ENCODE data around the gene HOXA9.
A peak's percentile ranks its signal among the peaks of the same experiment; 100 is the strongest.

Gene HOXA9

GRCh38 chr7:27173511-27173955 is 8.2 kb upstream of the HOXA9 start:
- DNase-seq, result no peak
- no peak for TF ChIP-seq POLR2A (IDR thresholded peaks at IDR 0.05; ENCODE audit: low read length)
- no peak for TF ChIP-seq GATA1 (IDR thresholded peaks at IDR 0.05; ENCODE audit: low read depth, low read length)

- no peak for DNase-seq
- TF ChIP-seq POLR2A (IDR thresholded peaks at IDR 0.05; ENCODE audit: low read length) (no peak), GATA1 (IDR thresholded peaks at IDR 0.05; ENCODE audit: low read depth, low read length) (no peak)
Observed at GRCh38 chr7:27172823-27173510, 7.6 kb upstream of the HOXA9 start.

DNA sequence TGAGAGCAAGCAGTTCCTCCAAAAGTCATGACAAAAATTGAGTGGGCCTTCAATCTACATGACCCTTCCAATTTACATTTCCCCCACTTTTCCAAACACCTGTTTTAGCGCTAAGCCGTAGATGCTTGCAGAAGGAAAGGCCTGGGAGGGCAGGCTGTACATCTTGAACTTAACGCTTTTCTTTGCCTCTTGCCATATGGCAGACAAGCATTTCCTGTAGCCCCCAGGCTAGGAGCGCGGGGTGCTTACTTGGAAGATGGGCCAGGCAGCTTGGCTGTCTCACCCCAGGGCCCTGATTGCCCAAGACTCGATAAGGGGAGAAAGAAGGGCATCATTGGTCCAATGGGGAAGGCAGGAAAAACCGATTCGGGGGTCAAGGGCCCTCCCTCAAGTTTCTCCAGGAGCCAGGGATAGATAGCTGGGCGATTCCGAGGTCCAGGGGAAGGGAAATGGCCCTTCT is 7.0 kb upstream of the HOXA9 start:
- TF ChIP-seq GATA1 (IDR thresholded peaks at IDR 0.05; ENCODE audit: low read depth, low read length) (no peak), POLR2A (IDR thresholded peaks at IDR 0.05; ENCODE audit: low read length) (no peak)
- DNase-seq, result no peak

DNA sequence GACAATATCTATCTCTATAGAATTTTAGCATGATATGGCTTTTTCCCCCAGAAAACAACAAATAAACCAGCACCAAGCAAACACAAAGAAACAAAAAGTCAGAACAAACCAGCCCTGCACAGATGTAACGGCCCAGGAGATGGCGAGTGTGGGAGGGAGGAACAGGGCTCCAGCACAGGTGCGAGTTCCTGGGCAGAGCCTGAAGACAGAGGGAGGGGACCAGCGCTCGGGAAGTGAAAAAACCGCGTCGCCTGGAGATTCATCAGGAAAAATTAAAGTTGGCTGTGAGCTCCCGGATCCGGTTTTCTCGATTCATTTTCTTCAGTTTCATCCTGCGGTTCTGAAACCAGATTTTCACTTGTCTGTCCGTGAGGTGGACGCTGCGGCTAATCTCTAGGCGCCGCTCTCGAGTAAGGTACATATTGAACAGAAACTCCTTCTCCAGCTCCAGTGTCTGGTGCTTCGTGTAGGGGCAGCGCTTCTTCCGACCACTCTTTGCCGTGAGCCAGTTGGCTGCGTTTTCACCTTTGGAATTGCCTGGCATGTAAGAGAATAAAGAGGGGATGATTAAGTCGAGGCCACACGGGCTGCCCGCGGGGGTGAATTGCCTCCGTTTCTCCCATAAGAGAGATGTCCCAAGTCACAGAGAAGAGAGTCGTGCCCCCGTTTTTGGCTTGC is 6.4 kb upstream of the HOXA9 start:
- no peak for TF ChIP-seq POLR2A (IDR thresholded peaks at IDR 0.05; ENCODE audit: low read length)
- no peak for TF ChIP-seq GATA1 (IDR thresholded peaks at IDR 0.05; ENCODE audit: low read depth, low read length)
- DNase-seq, result no peak

GRCh38 chr7:27171325-27171636 is 5.9 kb upstream of the HOXA9 start:
- no peak for DNase-seq
- TF ChIP-seq GATA1 (IDR thresholded peaks at IDR 0.05; ENCODE audit: low read depth, low read length) (no peak), POLR2A (IDR thresholded peaks at IDR 0.05; ENCODE audit: low read length) (no peak)

- TF ChIP-seq POLR2A (IDR thresholded peaks at IDR 0.05; ENCODE audit: low read length) (no peak), GATA1 (IDR thresholded peaks at IDR 0.05; ENCODE audit: low read depth, low read length) (no peak)
- DNase-seq, result no peak
Observed at GRCh38 chr7:27170426-27171324, 5.3 kb upstream of the HOXA9 start.

GRCh38 chr7:27169658-27170425 is 4.5 kb upstream of the HOXA9 start:
- DNase-seq, result no peak
- TF ChIP-seq POLR2A (IDR thresholded peaks at IDR 0.05; ENCODE audit: low read length), result no peak
- no peak for TF ChIP-seq GATA1 (IDR thresholded peaks at IDR 0.05; ENCODE audit: low read depth, low read length)

DNA sequence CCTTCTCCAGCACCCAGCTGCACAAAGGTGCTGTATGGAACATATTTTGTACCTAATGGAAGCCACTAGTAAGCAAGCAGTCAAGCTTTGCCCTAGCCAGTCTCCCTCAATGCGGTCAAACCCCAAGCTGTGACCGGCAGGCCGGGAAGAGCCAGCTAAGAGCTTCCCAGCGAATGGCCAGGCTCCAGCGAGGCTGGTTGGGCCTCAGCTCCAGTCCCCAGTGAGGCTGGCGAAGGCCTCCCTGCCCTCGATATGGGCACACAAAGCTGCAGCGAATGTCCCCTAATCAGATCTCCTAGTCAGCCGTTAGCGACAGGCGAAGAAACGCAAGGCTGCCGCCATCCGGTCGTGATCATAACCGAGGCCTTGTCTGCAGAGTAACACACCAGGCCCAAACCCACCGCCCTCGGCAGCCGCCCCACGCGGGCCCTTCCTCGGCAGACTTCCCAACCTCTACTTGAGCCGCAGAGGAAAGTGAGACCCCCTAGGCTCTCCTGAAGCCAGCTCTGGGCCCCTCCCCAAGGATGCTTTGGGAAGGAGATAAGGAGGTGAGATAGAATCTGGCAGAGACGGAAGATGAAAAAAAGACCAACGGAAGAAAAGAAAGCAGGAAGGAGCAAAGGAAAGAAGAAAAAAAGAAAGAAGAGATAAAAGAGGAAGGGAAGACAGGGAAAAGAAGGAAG is 3.1 kb upstream of the HOXA9 start:
- TF ChIP-seq POLR2A (IDR thresholded peaks at IDR 0.05; ENCODE audit: low read length) (no peak), GATA1 (IDR thresholded peaks at IDR 0.05; ENCODE audit: low read depth, low read length) (no peak)
- peak; percentile 35 to 48 for DNase-seq

- TF ChIP-seq GATA1 (IDR thresholded peaks at IDR 0.05; ENCODE audit: low read depth, low read length) (no peak), POLR2A (IDR thresholded peaks at IDR 0.05; ENCODE audit: low read length) (no peak)
- no peak for DNase-seq
Observed at GRCh38 chr7:27167916-27168264, 2.6 kb upstream of the HOXA9 start.

DNA sequence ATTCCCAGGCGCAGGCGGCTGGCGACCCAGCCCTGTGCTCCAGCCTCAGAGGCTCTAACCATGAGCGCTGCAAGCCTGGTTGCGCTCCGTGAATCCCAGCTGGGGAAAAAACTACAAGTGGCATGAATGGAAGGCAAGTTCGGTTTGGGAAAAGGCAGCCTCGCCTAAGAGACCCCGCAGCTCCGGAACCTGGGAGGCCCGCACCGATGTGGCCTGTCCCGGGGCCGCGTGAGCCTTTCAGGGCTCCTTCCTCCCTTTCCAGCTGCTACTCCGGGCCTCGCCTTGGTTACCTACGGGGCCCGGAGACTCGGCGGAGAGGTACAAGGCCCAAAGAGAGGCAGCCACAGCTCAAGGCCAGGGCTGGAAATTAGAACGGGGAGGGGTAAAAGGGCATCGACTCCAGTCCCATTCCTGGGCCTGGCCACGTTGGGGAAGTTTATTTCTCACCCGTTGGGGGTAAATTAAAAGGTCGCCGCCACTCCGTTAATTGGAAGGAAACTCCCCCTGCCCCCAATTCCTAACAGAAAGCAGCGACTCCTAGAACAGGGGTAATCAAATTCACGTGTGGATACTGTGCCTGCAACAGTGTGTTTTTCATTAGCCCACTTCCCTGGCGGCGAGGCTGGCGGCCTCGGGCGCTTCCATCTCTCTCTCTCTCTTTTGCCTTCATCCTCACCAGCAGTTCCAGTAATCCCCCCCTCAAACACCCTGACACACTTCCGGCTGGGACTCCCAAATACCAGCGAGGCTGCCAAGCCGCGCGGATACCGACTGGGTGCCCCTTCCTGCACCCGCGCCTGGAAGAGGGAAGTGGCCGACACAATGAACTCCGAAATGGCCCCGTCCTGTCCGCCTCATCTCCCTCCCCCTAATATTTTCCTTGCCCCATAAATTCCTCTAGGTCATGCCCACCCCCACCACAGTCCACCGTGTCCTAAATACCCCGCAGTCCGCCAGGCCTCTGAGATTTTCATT is 1.5 kb upstream of the HOXA9 start:
- DNase-seq, result no peak

DNA sequence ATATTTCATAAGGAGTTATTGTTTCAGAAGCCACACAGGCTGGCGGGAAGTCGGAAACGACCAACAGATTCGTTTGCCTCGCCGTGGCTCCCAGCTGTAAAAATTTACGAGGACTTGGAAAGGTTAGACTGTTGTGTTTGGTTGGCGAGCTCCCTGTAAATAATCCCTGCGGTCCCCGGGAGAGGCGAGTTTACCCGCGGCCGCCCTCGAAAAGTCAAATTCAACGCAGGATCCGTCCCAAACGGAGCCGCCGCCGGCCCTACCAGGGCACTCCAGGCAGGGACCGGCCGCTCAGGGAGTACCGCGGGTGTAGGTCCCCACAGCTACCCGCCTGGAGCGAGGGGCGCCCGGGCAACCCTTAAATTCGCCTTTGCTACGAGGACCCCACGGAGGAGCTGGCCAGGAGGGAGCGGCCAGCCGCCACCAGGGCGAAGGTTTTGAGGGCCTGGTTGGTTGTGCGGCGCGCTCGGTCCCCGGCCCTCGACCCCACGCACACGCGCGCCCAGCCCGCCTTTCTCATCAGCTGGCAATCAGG is 726 bp upstream of the HOXA9 start:
- DNase-seq, result no peak
- TF ChIP-seq POLR2A (IDR thresholded peaks at IDR 0.05; ENCODE audit: low read length) (no peak), GATA1 (IDR thresholded peaks at IDR 0.05; ENCODE audit: low read depth, low read length) (no peak)

More for the DNA sequence above, 1.5 kb upstream of the HOXA9 start:
- TF ChIP-seq GATA1 (IDR thresholded peaks at IDR 0.05; ENCODE audit: low read depth, low read length) (no peak), POLR2A (IDR thresholded peaks at IDR 0.05; ENCODE audit: low read length) (no peak)
